CD4-positive, alpha-beta T cell treated with Interferon gamma for 1 hour (primary cell): Measurements from ENCODE around the gene NKAIN1.
"Not testable (repeated sequence)": the region's sequence is repeated elsewhere in the genome, so short reads cannot be mapped to it uniquely, and the experiment has no call there.

Source experiments
- DNase-seq: peaks from one replicate; pipeline ENCODE4 v3.0.0-alpha.2; 2020

NKAIN1 gene

DNA sequence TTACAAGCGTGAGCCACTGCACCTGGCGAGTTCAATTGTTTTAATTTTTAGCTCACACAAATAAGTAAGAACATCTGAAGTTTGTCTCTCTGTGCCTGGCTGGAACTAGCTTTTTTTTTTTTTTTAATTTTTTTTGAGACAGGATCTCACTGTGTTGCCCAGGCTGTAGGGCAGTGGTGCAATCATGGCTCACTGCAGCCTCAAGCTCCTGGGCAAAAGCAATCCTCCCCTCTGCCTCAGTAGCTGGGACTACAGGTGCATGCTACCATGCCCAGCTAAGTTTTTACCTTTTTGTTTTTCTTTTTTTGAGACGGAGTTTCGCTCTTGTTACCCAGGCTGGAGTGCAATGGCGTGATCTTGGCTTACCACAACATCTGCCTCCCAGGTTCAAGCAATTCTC lies 7.9 kb downstream of the NKAIN1 start:
- no peak for DNase-seq

GRCh38 chr1:31230378-31230777 lies 9.3 kb downstream of the NKAIN1 start:
- no peak for DNase-seq

GRCh38 chr1:31228986-31229385 lies 10.7 kb downstream of the NKAIN1 start:
- no peak for DNase-seq

DNA sequence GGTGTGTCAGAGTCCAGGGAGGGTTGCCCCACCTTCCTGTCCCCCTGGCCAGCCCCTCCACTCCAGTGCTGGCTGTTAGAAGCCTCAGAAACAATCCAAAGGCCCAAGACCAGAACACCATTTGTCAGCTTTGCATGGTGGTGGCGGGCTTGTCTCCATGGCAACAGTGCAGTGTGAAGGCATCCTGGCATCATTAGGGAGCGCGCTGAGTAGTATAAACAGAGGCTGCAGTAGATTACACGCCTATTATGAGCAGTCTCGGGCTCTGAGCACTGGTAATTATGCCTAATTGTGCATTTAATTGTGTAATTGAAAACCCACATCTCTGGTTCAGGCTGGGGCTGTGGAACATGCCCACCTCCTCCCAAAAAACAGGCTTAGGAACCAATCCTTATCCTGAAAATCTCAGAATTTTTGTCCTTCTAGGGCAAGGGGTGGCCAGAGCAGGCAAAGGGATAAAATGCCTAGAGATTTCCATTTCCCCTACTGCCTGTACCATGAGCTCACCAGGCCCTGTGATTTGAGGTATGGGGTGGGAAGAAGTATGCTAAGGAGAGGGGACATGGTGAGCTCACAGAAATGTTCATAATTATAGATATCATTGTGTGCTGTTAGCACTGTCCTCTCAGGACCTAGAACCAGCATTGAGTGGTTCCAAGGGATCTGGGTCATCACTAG lies 11.7 kb downstream of the NKAIN1 start:
- no peak for DNase-seq

DNA sequence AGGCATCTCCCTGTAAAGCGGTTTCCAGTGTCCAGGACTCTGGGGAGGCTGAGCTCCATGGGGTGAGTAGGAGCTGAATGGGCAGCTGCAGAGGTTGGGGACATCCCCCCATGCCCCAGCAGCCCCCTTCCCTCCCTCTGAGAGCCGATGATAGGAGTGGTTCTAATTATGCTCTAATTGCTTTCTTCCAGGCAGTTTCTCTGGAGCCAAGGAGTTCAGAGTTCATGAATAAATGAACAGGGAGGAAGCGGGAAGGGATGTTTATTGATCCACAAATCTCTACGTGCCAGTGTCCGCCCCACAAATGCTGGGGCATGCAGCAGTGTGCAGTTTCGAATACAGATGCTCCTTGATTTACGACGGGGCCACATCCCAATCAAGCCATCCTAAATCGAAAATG lies 15.6 kb downstream of the NKAIN1 start:
- DNase-seq, result no peak

DNA sequence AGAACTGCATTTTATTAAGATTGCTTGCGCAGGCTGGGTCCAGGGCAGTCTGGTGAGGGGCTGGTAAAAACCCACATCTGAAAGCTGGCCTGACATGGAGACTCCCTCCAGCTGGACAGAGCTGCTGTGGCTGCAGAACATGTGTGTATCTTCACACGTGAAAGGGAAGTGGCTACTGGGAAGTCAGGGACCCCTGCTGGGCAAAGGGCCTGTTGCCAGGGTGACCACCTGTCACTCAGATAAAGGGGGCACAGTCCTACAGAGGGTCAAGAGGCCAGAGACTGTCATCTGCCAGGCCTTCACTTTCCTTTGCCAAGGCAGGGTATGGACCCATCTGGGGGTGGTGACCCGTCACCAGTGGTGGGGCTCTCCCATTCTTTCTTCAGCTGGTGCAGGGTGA lies 17.5 kb downstream of the NKAIN1 start:
- no peak for DNase-seq

GRCh38 chr1:31221072-31221471 lies 18.6 kb downstream of the NKAIN1 start:
- DNase-seq, result no peak

DNA sequence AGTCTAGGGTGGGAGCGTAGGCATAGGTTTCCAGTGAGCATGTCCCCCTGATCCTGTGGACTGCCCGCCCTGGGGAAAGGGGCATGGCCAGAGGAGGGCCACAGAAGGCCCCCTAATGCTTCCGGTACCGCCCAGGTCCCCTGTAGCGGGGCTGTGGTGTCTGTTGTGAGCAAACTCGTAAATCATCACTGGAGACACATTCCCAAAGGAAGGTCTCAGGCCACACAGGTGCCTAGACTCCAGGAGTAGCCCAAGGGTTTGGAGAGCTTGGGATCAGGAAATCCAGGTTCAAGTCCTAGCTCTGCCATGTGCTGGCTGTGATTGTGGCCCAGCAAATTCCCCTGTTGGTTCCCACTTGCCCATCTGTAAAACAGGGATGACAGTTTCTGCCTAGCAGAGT lies 20.2 kb downstream of the NKAIN1 start:
- no peak for DNase-seq

DNA sequence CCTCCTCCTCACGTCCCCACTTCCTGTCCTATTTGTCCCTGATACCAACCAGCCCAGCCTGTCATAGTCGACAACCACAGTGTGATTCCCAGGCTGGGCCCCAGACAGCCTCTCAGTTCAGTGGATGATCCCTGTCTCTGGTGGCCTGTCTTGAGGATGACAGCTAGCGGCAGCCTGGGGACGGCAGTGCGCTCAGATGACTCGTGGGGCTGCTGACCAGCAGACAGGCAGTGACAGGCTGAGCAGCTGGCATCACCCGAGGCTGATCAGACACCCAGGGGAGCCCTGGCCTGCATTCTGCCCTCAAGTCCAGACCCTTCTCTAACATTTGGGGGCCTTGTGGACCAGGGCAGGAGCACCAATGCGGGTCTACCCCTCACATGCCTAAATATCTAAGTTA lies 21.0 kb downstream of the NKAIN1 start:
- no peak for DNase-seq

DNA sequence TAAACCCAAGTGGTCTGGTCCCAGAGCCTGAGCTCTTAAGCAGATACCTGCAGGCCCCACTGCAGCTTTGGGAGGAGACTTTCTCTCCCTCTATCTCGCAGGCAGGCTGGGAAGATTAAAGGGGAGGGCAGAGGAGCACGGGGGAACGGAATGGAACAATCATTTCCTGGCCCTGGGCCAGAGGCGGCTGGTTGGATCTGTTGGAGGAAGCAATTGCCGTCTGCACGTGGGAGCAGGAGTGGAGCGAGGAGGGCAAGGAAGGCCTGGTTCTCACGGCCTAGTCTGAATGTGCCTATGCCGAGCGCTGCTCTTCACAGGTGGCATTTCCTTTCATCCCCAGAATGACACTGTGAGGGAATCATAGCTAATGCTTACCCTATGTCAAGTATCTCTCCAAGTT lies 23.7 kb downstream of the NKAIN1 start:
- DNase-seq, result no peak

DNA sequence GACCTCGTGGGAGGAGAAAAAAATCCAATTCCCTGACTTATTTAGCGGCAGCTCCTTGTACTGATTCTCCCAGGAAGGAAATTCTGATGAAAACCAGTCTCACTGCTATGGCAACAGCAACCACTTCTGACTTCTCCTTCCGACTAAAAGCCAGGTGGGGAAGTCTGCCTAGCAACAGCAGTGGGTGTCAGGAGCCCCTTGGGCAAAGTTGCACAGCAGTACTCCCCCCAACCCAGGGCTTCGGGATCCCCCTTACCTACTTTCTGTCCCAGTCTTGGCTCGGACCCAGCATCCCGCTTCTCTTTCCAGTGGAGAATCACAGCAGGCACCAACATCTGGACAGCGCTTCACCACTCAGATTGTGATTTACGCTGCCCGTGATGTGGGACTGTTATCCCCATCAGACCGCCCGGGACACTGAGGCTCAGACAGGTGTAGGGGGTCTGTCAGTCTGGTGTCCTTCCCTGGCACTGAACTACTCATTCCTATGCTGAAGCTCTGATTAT lies 24.6 kb downstream of the NKAIN1 start:
- no peak for DNase-seq

GRCh38 chr1:31214316-31215064 lies 25.2 kb downstream of the NKAIN1 start:
- DNase-seq, result no peak

- no peak for DNase-seq
Observed at GRCh38 chr1:31208361-31208945, 31.2 kb downstream of the NKAIN1 start.

DNA sequence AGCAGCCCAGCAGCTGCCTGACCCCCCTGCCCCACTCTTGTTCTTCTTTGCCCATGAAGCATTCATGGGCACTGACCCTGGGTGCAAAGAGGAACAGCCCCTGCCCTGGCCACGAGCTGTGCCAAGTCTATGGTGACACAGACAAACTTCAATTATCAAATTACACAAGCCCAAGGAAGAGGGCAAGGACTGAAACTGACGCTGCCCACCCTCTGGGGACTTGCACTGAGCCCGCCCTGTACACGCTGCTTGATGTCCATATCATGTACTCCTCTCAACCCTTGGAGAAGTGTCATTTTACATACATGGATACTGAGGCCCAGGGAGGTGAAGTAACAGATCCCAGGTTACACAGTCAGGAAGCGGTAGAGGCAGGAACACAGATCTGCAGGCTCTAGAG lies 32.1 kb downstream of the NKAIN1 start:
- DNase-seq, result no peak

GRCh38 chr1:31207046-31207445 lies 32.6 kb downstream of the NKAIN1 start:
- DNase-seq, result no peak

GRCh38 chr1:31203215-31203614 lies 36.5 kb downstream of the NKAIN1 start:
- no peak for DNase-seq

DNA sequence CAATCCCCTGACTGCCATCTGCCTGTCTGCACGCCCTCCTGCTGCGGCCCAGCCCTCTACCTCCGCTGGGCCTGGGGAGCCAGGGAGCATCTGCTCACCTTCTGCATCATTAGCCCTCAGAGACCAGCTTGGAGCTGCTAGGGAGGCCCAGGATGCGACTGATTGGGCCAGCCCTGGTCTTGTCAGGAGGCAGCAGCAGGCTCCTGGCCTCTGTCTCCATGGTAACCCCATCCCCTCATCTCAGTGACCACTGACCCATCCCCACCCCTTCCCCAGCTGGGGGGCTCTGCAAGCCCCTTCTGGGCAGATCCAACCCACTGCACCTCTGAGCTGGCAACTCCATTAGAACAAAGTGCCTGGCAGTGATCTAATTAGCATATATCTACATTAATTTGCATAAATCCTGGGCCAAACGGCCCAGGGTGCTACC lies 37.7 kb downstream of the NKAIN1 start:
- DNase-seq, result no peak

DNA sequence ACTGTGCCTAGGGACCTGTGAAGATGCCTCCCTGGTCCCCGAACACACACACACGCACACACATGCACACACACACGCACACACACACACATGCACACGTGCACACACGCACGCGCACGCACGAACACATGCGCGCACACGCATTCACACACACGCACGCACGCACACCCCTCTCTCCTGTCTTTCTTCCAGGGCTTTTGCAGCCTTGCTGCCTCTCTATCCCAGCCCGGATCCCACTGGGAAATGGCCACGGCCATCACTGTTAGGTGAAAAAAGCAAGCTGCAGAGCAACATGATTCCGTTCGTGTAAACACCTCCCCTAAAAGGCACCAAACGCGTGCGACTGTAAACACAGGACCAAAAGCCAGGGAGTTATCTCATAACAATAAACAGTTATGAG lies 39.7 kb downstream of the NKAIN1 start:
- no peak for DNase-seq

- DNase-seq, result no peak
Observed at GRCh38 chr1:31199236-31199790, 40.4 kb downstream of the NKAIN1 start.

DNA sequence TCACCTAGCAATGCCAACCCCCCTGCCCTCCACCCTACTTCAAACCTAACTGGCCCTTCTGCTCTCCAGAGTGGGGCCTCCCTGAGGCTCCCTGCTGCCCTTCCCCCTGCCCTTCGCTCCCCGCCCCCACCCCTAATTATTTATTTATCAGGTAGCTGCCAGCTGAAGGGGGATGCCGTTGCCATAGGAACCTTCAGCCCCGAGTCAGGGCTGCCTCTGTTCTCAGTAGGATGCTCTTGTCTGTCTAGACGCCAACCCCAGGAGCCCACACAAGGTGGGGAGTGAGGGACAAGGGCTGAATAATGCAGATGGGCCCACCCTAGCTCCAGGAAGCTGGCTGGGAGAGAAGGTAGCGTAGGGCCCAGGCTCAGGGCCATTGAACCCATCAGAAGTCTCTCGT lies 41.1 kb downstream of the NKAIN1 start:
- DNase-seq, result no peak

DNA sequence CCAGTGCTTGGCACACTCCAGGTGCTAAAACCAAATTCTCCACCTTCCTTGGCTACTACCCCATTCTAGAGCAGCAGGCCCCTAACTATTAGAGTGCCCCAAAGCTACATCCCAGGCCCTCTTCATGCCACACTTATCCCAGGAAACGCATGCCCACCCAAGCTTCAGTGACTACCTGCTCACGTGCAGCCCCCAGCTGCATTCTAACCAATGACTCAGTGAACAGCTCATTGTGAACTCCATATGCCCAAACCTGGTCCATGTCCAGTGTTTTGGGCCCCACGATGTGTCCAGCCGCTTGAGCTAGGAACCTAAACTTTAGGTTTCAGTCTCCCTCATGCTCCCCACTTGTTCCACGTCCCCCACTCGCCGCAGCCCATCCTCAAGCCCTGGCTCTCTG lies 41.5 kb downstream of the NKAIN1 start:
- no peak for DNase-seq

DNA sequence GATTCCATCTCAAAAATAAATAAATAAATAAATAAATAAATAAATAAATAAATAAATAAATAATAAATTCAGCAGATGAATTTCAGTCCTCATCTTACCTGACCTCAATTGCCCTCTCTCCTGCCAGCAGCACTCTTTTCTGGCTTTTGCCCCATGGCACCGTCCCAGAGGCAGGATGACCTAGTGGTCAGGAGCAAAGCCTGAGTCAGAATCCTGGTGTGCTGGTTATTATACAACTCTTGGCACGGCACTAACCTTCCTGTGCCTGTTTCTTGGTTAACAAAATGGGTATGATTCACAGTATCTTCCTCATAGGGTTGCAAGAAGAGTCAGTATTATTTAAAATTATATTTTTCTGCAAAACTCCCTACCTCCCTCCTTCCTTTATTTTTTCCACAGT lies 43.0 kb downstream of the NKAIN1 start:
- no peak for DNase-seq

GRCh38 chr1:31195267-31195666 lies 44.4 kb downstream of the NKAIN1 start:
- DNase-seq, result not testable (repeated sequence)

- DNase-seq, result no peak
Observed at GRCh38 chr1:31193729-31194128, 46.0 kb downstream of the NKAIN1 start.
